AML-193 (cell line): ENCODE measurements around the gene PEX11G.

Source experiments
- DNase-seq, 2 experiments: peaks; one replicate each; lab custom pipeline; 2025; lab: John Stamatoyannopoulos, UW

Gene PEX11G

DNA sequence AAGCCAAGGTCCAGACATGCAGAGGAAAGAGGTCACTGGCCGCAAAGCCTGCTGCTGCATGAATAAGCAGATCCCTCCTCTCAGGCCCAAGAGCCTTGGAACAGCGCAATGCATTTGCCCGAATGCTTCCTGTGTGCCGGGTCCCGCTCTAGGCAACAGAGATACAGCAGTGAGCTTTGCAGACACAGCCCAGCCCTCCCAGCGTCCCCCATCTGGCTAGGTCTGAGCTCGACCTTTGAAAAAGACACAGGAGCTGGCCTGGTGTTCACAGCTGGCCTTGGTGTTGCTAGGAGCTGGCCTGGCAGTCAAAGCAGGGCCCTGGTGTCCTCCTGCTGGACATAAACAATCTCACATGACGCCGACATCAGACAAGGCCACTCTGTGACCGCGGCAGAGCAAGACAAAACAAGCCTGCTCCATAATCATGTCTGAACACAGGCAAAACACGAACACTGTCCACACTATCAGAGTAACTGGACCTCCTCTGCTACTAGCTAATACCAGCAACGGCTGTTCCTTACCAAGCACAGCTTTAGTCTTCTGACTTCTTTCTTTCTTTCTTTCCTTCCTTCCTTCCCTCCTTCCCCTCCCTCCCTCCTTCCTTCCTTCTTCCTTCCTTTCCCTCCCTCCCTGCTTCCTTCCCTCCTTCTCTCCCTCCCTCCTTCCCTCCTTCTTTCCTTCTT lies 5.7 kb upstream of the PEX11G start:
- no peak for DNase-seq

DNA sequence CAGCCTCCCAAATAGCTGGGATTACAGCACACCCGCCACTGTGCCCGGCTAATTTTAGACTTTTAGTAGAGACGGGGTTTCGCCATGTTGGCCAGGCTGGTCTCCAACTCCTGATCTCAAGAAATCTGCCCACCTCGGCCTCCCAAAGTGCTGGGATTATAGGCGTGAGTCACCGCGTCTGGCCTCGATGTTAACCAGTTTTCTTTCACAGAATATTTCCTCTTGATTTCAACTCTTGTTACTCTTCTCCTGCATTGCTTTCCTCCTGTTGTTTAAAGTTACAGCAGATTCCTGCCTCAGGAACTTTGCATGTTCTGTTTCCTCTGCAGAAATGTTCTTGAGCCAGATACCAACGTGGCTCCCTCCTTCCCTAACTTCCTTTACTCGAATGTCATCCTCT lies 3.7 kb upstream of the PEX11G start:
- DNase-seq: no peak

DNA sequence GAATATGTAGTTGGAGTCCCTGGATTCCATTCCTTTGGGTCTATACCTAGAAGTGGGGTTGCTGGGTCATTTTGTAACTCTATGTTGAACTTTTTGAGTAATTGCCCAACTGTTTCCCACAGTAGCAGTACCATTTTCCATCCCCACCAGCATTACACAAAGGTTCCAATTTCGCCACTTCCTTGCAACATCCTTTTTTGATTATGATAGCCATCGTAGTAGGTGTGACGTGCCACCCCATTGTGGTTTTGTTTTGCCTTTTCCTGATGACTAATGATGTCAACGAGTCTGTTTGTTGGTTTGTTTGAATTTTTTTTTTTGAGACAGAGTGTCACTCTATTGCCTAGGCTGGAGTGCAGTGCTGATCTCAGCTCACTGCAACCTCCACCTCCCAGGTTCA lies 3.3 kb upstream of the PEX11G start:
- peak; percentile 98 for DNase-seq

DNA sequence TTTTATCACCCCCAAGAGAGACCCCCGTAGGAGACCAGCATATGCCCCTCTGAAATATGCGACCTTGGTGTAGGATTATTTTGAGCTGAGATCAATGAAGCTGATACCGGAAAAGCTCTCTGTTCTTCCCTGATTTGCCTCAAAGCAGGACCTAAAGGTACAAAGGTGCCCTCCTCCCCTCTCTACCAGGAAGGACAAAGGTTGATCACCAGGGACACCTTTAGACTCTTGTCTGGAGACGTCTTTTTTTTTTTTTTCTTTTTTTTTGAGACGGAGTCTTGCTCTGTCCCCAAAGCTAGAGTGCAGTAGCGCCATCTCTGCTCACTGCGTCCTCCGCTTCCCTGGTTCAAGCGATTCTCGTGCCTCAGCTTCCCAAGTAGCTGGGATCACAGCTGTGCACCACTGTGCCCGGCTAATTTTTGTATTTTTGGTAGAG lies 792 bp upstream of the PEX11G start:
- DNase-seq: no peak

DNA sequence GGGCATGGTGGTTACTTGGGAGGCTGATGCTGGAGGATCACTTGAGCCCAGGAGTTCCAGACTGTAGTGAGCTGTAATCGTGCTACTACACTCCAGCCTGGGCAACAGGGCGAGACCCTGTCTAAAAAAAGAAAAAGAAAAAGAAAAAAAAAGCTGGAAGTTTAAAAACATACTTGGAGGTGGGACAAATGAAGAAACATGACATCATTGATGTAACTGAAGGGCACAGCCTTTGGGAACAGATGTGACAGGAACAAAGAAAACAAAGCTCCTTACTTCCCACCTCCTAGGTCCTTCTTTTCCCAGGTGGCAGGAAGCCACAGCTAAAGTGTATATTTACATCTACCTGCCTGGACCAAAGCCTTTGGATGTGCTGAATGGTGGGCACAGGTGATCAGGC lies 1.9 kb downstream of the PEX11G start:
- DNase-seq: no peak

DNA sequence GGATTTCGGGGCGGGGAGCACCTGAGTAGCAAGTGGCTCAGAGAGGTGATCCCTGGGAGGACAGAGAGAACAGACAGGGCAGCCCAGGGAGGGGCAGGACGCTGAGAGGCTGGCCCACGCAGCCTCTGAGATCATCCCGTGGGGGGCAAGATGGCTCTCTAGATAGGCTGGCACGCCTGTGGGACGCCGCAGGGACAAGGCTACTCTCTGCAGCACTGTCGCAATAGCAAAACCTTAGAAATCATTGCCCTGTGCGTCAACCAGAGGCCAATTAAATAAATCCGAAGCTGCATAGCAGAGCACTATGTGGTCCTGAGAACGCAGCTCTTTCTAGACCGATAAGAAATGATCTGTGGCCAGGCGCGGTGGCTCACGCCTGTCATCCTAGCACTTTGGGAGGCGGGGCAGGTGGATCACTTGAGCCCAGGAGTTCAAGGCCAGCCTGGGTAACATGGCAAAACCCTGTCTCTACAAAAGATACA lies 5.1 kb downstream of the PEX11G start:
- no peak for DNase-seq

DNA sequence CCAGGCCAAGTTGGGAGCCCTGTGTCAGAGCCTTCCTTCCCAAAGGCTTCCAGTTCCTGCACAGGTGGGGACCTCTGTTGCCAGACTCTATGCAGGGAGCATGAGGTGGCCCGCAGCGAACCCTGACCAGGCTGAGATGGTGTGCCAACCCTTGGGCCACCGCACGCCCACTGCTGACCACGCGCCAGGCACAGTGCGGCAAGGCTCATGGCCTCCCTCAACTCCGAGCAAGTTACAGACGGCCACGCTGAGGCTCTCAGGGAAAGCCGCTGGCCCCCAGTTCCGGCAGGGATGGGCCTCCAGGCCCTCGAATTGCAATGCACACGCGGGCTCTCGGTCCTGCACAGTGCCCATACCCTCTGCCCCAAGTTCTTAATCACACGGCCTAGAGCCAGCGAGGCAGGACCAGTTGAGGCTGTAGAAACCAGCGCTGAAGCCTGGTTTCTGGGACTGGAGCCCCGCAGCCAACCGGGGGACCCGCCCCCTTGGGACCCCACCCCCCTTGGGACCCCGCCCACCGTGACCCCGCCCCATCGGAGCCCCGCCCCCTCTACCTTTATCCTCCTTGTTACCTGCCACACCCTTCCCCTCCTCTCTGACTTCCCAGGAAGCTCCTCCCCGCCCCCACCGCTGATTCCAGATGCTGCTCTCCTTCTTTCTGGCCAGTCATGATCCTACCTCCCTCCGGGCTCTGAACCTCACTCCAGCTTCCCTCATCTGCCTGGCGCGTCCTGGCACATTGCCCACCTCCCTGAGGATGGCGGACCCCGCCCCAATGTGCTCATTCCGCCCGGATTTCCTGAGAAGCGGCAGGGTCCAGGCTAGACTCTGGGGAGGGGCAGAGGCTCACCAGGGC lies 6.0 kb downstream of the PEX11G start:
- no peak for DNase-seq

DNA sequence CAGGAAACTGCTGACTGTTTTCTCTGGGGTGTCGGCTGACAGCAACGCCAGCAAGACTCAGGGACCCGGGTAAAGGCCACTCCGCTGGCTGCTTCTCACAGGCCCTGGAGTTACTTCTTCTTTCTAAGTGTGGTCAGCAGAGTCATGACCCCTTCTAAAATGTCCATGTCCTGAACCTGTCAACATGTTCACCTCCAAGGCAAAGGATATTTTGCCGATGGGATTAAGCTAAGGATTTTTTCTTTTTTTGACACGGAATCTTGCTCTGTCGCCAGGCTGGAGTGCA lies 7.9 kb downstream of the PEX11G start:
- no peak for DNase-seq

DNA sequence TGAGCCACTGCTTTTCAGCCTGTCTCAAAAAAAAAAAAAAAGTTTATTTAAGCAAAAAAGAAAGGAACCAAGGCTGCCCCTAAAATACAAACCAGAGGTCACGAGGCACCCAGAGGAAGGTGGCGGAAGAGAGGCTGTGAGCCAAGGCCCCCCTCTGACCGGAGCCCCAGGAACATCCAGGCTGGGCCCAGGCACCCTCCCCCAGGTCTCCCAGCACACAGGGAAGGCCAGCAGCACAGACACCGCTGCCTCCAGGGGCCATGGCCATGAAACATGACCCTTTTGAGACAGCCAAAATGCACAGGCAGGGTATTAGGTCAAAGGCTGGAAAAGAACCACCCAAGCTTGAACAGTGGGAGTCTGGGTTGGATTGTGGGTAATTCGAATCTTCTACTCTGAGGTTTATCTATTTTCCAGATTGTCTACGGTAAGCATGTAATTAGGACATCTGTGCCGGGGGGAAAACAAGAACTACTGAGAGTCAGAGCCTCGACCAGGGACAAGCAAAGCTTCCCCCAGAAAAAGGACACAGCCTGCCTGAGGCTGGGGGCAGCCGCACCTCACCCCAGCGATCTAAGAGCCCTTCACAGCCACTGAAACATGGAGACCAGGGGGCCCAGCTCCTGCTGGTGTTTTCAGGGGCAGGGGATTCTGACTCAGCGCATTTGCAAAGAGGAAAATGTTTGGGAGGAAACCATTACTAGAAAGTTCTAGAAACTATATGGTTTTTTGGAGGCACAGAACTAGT lies 8.4 kb downstream of the PEX11G start:
- DNase-seq: no peak

DNA sequence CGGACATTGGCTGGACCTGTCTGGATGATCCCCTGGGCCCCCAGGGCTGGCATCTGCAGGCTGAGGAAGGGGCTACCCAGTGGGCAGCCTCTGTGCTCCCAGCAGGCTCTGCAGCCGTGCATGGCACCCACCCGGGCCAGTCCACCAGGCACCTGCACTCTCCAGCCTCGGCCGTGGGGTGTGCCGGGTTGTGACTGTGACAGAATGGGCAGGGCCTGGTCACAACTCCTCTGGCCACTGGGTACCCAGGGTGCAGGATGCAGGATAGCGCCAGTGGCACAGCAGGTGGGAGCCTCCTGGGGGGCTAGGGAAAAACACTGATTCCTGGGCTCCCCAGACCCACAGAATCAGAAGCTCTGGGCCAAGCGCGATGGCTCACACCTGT lies 10.0 kb downstream of the PEX11G start:
- no peak for DNase-seq

DNA sequence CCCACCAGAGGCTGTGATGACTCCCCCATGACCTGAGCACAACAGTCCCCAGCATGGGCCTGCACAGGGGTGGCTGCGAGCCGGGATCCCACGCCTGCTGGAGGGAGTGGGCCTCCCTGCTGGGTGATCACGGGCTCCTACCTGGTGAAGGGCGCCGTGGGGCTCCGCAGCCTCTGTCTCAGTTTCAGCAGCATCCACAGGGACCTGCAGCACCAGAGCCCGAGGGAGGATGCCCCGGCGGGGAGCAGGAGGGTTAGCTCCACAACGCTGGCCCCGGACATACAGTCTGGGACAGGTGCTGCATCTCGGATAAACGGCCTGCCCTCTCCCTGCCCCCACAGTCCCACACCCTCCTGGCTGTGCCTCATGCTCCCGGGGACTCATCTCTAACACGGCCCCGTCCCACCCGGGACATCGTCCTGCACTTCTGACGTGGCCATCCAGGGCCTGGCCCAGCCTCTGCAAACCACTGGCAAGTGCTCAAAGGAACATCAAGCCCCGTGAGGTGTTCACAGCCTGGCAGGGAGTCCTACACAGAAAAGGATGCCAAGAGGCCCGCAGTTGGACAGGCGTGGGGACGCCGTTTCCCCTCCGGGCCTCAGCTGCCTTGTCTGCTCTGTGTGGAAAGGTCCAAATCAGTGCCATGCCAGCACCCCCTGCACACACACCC lies 10.5 kb downstream of the PEX11G start:
- DNase-seq: no peak

DNA sequence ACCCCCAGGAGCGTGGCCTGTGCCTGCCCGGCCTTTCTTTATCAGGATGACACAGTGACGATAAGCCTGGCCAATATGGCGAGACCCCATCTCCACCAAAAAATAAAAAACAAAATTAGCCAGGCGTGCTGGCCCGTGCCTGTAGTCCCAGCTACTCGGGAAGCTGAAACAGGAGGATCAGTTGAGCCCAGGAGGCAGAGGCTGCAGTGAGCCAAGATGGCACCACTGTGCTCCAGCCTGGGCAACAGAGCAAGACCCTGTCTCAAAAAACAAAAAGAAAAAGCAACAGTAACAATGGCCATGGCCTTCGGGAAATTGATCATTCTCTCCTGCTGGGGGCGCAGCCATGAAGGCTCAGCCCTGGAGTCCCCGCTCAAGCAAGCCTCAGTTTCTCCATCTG lies 11.1 kb downstream of the PEX11G start:
- DNase-seq: no peak

DNA sequence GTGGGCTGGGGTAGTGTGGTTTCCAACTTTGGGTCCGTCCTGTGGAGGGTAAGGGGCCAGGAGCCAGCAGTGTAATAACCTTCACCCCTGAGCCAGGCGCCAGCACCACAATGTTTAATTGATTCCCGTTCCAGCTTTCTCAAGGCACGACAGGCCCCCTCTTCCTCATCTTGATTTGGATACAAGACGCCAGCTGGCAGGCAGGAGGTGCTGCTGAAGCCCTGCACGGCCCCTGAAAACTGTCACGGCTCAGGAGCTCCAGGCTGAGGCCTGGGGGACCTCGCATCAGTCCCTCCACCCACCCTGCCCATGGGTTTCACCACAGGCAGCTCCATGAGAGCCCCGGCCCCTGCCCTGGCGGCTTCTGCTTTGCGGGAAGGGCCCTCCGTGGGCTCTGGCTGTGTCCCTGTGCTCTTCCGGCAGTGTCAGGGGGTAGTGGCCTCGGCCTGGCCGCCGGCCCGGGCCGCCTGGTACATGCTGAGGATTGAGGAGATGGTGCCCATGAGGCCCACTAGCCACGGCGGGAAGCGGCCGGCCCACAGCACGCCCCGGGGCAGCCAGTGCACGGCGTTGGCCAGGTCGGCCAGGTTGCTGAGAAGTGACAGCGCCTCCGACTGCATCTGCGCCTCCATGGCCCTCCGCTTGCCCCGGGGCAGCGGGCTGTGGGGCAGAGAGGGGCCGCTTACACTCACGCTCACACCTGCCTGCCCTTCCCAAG lies 11.9 kb downstream of the PEX11G start:
- DNase-seq: no peak

DNA sequence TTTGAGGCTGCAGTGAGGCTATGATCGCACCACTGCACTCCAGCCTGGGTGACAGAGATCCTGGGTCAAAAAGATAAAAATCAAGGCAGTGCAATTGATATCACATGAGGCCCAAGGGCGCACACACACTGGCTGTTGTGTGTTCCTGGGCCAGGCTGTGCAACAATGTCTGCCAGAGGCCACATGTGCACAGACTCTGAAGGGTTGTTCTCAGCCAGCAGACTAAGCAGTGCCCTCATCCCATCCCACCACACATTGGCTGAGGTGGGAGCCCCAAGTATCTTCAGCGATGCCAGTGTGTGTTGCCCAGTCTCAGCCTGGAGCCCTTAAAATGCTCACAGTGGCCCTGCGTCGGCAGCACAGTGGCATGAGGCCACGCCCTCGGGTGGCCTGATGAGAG lies 12.6 kb downstream of the PEX11G start:
- no peak for DNase-seq

DNA sequence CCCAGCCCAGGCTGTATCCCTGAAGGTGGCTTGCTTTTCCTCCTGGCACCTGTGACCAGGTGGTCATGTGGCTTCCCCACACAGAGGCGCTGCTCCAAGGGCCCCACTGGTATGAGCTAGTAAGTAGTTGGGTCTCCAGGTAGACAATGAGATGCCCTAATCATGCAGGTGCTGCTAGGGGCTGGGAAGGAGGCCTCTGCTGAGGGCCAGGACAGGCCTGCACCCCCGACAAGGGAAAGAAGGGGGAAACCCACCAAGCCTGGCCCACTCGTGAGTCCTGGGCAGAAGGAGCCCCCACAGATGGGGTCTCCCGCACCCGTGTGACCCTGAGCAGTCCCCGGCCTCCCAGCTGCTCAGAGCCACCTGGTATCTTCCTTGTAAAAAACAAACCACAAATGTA lies 13.2 kb downstream of the PEX11G start:
- no peak for DNase-seq

DNA sequence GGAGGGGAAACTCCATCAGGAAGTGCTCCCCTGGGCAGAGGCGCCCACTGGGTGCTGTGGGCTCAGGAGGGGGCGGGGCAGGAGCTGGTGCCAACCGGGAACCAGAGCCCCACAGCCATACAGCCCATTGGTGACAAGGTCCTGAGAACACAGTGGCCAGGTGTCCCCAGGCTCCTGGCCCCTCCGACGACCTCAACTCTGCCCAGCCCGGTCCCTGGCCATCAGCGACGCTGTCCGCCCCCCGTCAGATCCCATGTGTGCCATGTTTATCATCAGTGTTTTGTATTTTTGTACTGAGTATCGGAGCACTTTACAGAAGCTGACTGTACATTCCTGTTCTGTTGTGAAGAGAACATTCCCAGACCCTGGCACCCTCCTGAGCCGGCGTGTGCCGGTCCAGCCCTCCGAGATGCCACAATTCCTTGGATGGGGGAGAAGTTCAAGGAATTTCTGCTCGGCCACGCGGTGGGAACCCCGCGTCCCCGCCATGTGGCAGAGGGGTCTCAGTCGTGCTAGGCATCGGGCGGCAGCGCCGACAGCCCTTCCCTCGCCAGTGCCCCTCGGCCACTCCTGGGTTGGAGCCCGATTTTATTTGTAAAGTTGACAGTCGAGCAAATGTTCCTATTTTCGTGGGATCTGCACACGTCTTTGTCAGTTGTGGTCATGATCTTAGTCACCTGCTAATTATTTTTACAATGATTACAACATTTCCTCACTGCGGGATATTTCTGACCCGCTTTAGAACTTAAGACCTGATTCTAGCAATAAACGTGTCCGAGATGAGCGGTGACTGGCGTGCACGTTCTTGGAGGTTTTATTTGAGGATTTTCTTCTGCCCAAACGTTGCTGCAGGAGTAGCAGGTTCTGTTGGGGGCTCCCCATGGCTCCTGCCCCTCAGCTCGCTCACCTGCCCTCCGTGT lies 16.9 kb downstream of the PEX11G start:
- DNase-seq: no peak

DNA sequence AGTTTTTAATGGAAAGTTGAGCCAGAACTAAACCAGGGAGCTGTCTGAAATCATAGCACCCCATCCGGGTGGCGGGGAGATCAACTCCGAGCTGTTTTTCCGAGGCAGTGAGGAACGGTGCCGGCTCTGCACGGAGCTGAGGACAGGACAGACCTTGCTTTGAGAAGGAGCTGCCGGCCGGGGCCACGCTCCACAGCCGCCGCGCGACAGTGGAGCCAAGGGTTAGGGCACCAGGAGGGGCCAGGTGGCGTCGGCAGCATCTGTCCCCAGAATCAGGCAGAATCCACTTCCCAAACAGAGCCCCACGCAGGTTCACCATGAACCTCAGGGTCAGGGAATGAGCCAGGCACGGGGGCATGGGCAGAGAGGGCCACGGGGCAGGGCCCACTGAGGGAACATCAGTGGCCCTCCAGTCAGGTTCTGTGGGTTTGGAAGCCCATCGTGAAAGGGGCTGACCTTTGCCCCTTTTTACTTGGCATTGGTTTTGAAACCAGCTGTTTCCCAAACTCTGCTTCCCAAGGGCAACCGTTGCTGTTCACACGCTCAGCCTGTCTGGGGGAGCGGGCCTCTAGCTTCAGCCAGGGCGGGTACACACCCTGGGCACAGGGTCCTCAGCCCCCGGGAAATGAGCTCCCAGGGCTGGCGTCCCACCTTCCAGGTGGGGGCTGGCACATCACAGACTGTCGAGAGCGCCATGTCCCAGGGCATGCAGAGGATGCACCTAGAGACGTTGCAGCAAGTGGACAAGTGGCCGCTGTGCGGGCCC lies 18.1 kb downstream of the PEX11G start:
- no peak for DNase-seq

DNA sequence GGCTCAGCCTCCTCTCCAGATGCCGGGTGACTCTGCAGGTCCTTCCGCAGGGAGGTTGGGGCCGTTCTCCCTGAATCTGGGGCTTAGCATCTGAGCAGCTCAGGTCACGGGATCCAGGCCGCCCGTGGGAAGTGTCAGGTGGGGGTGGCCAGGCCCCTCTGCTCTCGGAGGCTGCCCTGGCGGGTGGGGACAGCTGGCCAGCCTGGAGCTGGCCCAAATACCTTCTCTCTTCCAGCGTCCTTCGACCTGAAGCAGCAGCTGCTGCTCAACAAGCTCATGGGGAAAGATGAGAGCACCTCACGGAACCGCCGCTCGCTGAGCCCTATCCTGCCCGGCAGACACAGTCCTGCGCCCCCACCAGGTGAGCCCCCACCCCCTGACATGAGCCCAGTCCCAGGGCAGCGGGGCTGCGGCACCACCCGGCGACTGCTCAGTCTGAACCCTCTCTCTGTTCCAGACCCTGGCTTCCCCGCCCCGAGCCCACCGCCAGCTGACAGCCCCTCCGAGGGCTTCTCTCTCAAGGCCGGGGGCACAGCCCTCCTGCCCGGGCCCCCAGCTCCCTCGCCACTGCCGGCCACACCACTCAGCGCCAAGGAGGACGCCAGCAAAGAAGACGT lies 19.1 kb downstream of the PEX11G start:
- DNase-seq: no peak

DNA sequence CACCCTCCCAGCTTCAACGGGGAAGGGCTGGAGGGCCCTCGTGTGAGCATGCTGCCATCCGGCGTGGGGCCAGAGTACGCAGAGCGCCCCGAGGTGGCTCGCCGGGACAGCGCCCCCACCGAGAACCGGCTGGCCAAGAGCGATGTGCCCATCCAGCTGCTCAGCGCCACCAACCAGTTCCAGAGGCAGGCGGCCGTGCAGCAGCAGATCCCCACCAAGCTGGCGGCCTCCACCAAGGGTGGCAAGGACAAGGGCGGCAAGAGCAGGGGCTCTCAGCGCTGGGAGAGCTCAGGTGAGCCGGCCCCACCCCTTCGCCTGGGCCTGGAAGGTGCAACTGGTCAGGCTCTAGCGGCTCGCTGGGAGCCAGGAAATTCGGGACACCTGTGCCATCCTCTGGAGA lies 20.0 kb downstream of the PEX11G start:
- DNase-seq: no peak
